Measurements from ENCODE around the gene GAB3. TPM values are rescaled to one million over a fixed set of nuclear protein-coding genes. Genes with fewer than 3 reads are reported as not detected.
"Not testable (repeated sequence)": the region's sequence is repeated elsewhere in the genome, so short reads cannot be mapped to it uniquely, and the experiment has no call there.

The GAB3 gene
- polyA plus RNA-seq, 1 donor from 2014 or later: 3.0 TPM

GRCh38 chrX:154719132-154719675 lies 31.7 kb downstream of the GAB3 start:
- Mint-ChIP-seq H3K27me3 (peaks cover 2% of the 10 kb centered on the region), H3K9me3 (peaks cover 0 to 2% (median 1%) of the 10 kb centered on the region in 3 donors), H3K27ac (peak overlapping the region in 2 of 3 donors; percentile 29 to 87), H3K36me3 (no peaks in the 10 kb centered on the region), H3K4me1 (peaks cover 22 to 42% (median 29%) of the 10 kb centered on the region in 3 donors), H3K4me3 (peak overlapping the region in 2 of 4 donors; percentile 76 to 84)

GRCh38 chrX:154718616-154719015 lies 32.3 kb downstream of the GAB3 start:
- H3K27me3 Mint-ChIP-seq: peaks cover 2% of the 10 kb centered on the region
- H3K27ac Mint-ChIP-seq: peak overlapping the region in 2 of 3 donors; percentile 40 to 87
- H3K9me3 Mint-ChIP-seq: peaks cover 0 to 2% (median 1%) of the 10 kb centered on the region in 3 donors
- peak overlapping the region in 3 of 4 donors; percentile 42 to 84 (median 76) for H3K4me3 Mint-ChIP-seq
- H3K36me3 Mint-ChIP-seq: no peaks in the 10 kb centered on the region
- H3K4me1 Mint-ChIP-seq: peaks cover 22 to 39% (median 29%) of the 10 kb centered on the region in 3 donors

GRCh38 chrX:154717824-154718223 lies 33.1 kb downstream of the GAB3 start:
- Mint-ChIP-seq H3K27ac (peak overlapping the region in 2 of 3 donors; percentile 9 to 87), H3K36me3 (no peaks in the 10 kb centered on the region), H3K4me1 (peaks cover 25 to 39% (median 29%) of the 10 kb centered on the region in 3 donors), H3K27me3 (peaks cover 2% of the 10 kb centered on the region), H3K9me3 (peaks cover 0 to 2% (median 1%) of the 10 kb centered on the region in 3 donors), H3K4me3 (peak overlapping the region in 2 of 4 donors; percentile 61 to 83)

- no peaks in the 10 kb centered on the region for H3K9me3 Mint-ChIP-seq
Observed at GRCh38 chrX:154715825-154716224, 35.1 kb downstream of the GAB3 start.

GRCh38 chrX:154714925-154715324 lies 36.0 kb downstream of the GAB3 start:
- no peak overlapping the region for H3K4me3 Mint-ChIP-seq
- H3K27me3 Mint-ChIP-seq: peaks cover 2% of the 10 kb centered on the region
- H3K36me3 Mint-ChIP-seq: no peaks in the 10 kb centered on the region
- no peak overlapping the region for H3K27ac Mint-ChIP-seq
- H3K4me1 Mint-ChIP-seq: peaks cover 25 to 38% (median 29%) of the 10 kb centered on the region in 3 donors
- no peaks in the 10 kb centered on the region for H3K9me3 Mint-ChIP-seq

More at GRCh38 chrX:154715825-154716224, 35.1 kb downstream of the GAB3 start:
- Mint-ChIP-seq H3K36me3 (no peaks in the 10 kb centered on the region), H3K4me1 (peaks cover 25 to 41% (median 29%) of the 10 kb centered on the region in 3 donors), H3K27me3 (peaks cover 2% of the 10 kb centered on the region), H3K27ac (no peak overlapping the region), H3K4me3 (no peak overlapping the region)

GRCh38 chrX:154712781-154713740 lies 37.8 kb downstream of the GAB3 start:
- H3K4me3 Mint-ChIP-seq: no peak overlapping the region
- peak overlapping the region in 1 of 3 donors; percentile 75 for H3K27ac Mint-ChIP-seq

GRCh38 chrX:154711264-154711663 lies 39.6 kb downstream of the GAB3 start:
- H3K36me3 Mint-ChIP-seq: no peaks in the 10 kb centered on the region
- peaks cover 5 to 9% (median 8%) of the 10 kb centered on the region in 3 donors for H3K4me1 Mint-ChIP-seq
- H3K27ac Mint-ChIP-seq: peak overlapping the region in 1 of 3 donors; percentile 73
- no peaks in the 10 kb centered on the region for H3K27me3 Mint-ChIP-seq
- H3K9me3 Mint-ChIP-seq: no peaks in the 10 kb centered on the region
- no peak overlapping the region for H3K4me3 Mint-ChIP-seq

More at GRCh38 chrX:154712781-154713740, 37.8 kb downstream of the GAB3 start:
- Mint-ChIP-seq H3K36me3 (no peaks in the 10 kb centered on the region), H3K4me1 (peaks cover 13 to 21% (median 15%) of the 10 kb centered on the region in 3 donors), H3K27me3 (peaks cover under 1% of the 10 kb centered on the region), H3K9me3 (no peaks in the 10 kb centered on the region)

- Mint-ChIP-seq H3K9me3 (no peaks in the 10 kb centered on the region), H3K27ac (no peak overlapping the region), H3K27me3 (no peaks in the 10 kb centered on the region), H3K4me3 (no peak overlapping the region), H3K4me1 (peaks cover 5 to 9% (median 8%) of the 10 kb centered on the region in 3 donors), H3K36me3 (peaks cover 2% of the 10 kb centered on the region)
Observed at GRCh38 chrX:154710309-154710708, 40.6 kb downstream of the GAB3 start.

- Mint-ChIP-seq H3K27me3 (no peaks in the 10 kb centered on the region), H3K4me3 (peak overlapping the region in 1 of 4 donors; percentile 29)
Observed at GRCh38 chrX:154698630-154699248, 52.1 kb downstream of the GAB3 start.

GRCh38 chrX:154696676-154697045 lies 54.2 kb downstream of the GAB3 start:
- Mint-ChIP-seq H3K9me3 (peaks cover 0 to 6% (median 1%) of the 10 kb centered on the region in 3 donors), H3K27ac (no peak overlapping the region), H3K27me3 (no peaks in the 10 kb centered on the region), H3K4me3 (no peak overlapping the region), H3K36me3 (peaks cover 9% of the 10 kb centered on the region), H3K4me1 (peaks cover 0 to 5% (median 3%) of the 10 kb centered on the region in 3 donors)

More at GRCh38 chrX:154698630-154699248, 52.1 kb downstream of the GAB3 start:
- Mint-ChIP-seq H3K9me3 (peaks cover 0 to 1% (median 0%) of the 10 kb centered on the region in 3 donors), H3K36me3 (peaks cover 9% of the 10 kb centered on the region), H3K4me1 (peaks cover 0 to 5% (median 3%) of the 10 kb centered on the region in 3 donors), H3K27ac (peak overlapping the region in 1 of 3 donors; percentile 59)

- Mint-ChIP-seq H3K27ac (no peak overlapping the region), H3K27me3 (no peaks in the 10 kb centered on the region), H3K36me3 (peaks cover 9% of the 10 kb centered on the region), H3K4me3 (no peak overlapping the region), H3K4me1 (peaks cover 0 to 5% (median 3%) of the 10 kb centered on the region in 3 donors), H3K9me3 (peaks cover 0 to 9% (median 1%) of the 10 kb centered on the region in 3 donors)
Observed at GRCh38 chrX:154695911-154696675, 54.8 kb downstream of the GAB3 start.

GRCh38 chrX:154693394-154693793 lies 57.5 kb downstream of the GAB3 start:
- H3K4me1 Mint-ChIP-seq: peaks cover 0 to 5% (median 3%) of the 10 kb centered on the region in 3 donors
- H3K4me3 Mint-ChIP-seq: no peak overlapping the region
- peaks cover 7% of the 10 kb centered on the region for H3K36me3 Mint-ChIP-seq
- H3K27ac Mint-ChIP-seq: no peak overlapping the region
- no peaks in the 10 kb centered on the region for H3K27me3 Mint-ChIP-seq
- peaks cover 0 to 9% (median 1%) of the 10 kb centered on the region in 3 donors for H3K9me3 Mint-ChIP-seq

GRCh38 chrX:154690438-154690837 lies 60.4 kb downstream of the GAB3 start:
- H3K27ac Mint-ChIP-seq, H3K27me3 Mint-ChIP-seq, H3K36me3 Mint-ChIP-seq, H3K4me1 Mint-ChIP-seq, H3K9me3 Mint-ChIP-seq: not testable (repeated sequence)
- H3K4me3 Mint-ChIP-seq: peak overlapping the region in 1 of 4 donors; percentile 31

GRCh38 chrX:154672084-154672483 lies 78.8 kb downstream of the GAB3 start:
- H3K4me1 Mint-ChIP-seq, H3K27ac Mint-ChIP-seq, H3K36me3 Mint-ChIP-seq, H3K27me3 Mint-ChIP-seq, H3K4me3 Mint-ChIP-seq: not testable (repeated sequence)
- H3K9me3 Mint-ChIP-seq: peaks cover 0 to 23% (median 12%) of the 10 kb centered on the region in 3 donors

Measured in IgD-negative memory B cell (primary cell).